HEK293 (cell line): Measurements from ENCODE around the gene RRP15.

Experiments
- CTCF ChIA-PET: fragments of 350-600 bp; formaldehyde crosslinking; extraction: SDS; loops from one replicate; lab custom pipeline; 2021; ENCODE audit warnings: antibody characterized with exemption; lab: Yijun Ruan, JAX
- POLR2A ChIA-PET: fragments of 300-600 bp; formaldehyde crosslinking; extraction: SDS; loops from one replicate; lab custom pipeline; 2020; ENCODE audit warnings: antibody characterized with exemption, inconsistent platforms; lab: Yijun Ruan, JAX
- H3K27ac ChIP-seq: fragments of 200-500 bp; sonication (Bioruptor generic); 2 replicates; pipeline ENCODE4 v1.5.1; 2014; ENCODE audit warnings: low read depth, low read length, control low read depth, inconsistent platforms; ENCODE audit errors: extremely low read depth
- H3K36me3 ChIP-seq, 2 experiments: fragments of 200-500 bp in 1 of 2; sonication (Bioruptor generic) in 1 of 2; 1 replicate in 1 of 2; 2 replicates in 1 of 2; pipeline ENCODE4 v1.5.1; 2014 to 2017; ENCODE audit warnings: inconsistent platforms in 2 of 2, low read length in 2 of 2; ENCODE audit not compliant: control insufficient read depth in 2 of 2, insufficient read depth in 1 of 2
- H3K4me1 ChIP-seq: fragments of 200-500 bp; sonication (Bioruptor generic); 2 replicates; pipeline ENCODE4 v1.5.1; 2014; ENCODE audit warnings: mild to moderate bottlenecking, low read length, inconsistent platforms; ENCODE audit not compliant: control insufficient read depth, insufficient read depth
- H3K4me3 ChIP-seq: 2 replicates; pipeline ENCODE4 v1.5.1; 2011; ENCODE audit warnings: low read depth, mild to moderate bottlenecking, control low read depth, low read length, moderate library complexity
- H3K9me3 ChIP-seq: fragments of 200-500 bp; sonication (Bioruptor generic); 2 replicates; pipeline ENCODE4 v1.5.1; 2014; ENCODE audit warnings: low read depth, low read length, inconsistent platforms; ENCODE audit not compliant: control insufficient read depth, insufficient read depth
- BCL11A ChIP-seq: fragments of 450-650 bp; formaldehyde crosslinking; IDR thresholded peaks from 2 replicates; pipeline ENCODE4 v1.5.1; 2016; ENCODE audit warnings: low read depth, missing biosample characterization, missing genetic modification characterization
- CTCF ChIP-seq: fragments of 450-650 bp; formaldehyde crosslinking; IDR thresholded peaks from 2 replicates; pipeline ENCODE4 v1.5.1; 2016; ENCODE audit warnings: missing biosample characterization, missing genetic modification characterization
- GLI4 ChIP-seq: fragments of 450-650 bp; formaldehyde crosslinking; IDR thresholded peaks from 2 replicates; pipeline ENCODE4 v1.5.1; 2016; ENCODE audit warnings: missing biosample characterization, missing genetic modification characterization
- KLF10 ChIP-seq: fragments of 450-650 bp; IDR thresholded peaks from 2 replicates; pipeline ENCODE4 v1.5.1; 2018; ENCODE audit warnings: missing biosample characterization, mild to moderate bottlenecking, missing genetic modification characterization
- MZF1 ChIP-seq: fragments of 450-650 bp; formaldehyde crosslinking; IDR thresholded peaks from 2 replicates; pipeline ENCODE4 v1.5.1; 2017; ENCODE audit warnings: missing biosample characterization, missing genetic modification characterization, borderline replicate concordance
- PRDM1 ChIP-seq: fragments of 450-650 bp; formaldehyde crosslinking; IDR thresholded peaks from 2 replicates; pipeline ENCODE4; 2016; ENCODE audit warnings: missing biosample characterization, missing genetic modification characterization
- ZBTB20 ChIP-seq: fragments of 450-650 bp; formaldehyde crosslinking; IDR thresholded peaks from 2 replicates; pipeline ENCODE4 v1.5.1; 2016; ENCODE audit warnings: missing biosample characterization, missing genetic modification characterization
- ZNF10 ChIP-seq: fragments of 450-650 bp; formaldehyde crosslinking; IDR thresholded peaks from 2 replicates; pipeline ENCODE4 v1.5.1; 2017; ENCODE audit warnings: missing biosample characterization, missing genetic modification characterization
- ZNF112 ChIP-seq: fragments of 450-650 bp; formaldehyde crosslinking; IDR thresholded peaks from 2 replicates; pipeline ENCODE4 v1.5.0; 2017; ENCODE audit warnings: missing biosample characterization, missing genetic modification characterization
- ZNF155 ChIP-seq: fragments of 450-650 bp; formaldehyde crosslinking; IDR thresholded peaks from 2 replicates; pipeline ENCODE4 v1.5.1; 2016; ENCODE audit warnings: missing biosample characterization, missing genetic modification characterization
- ZNF19 ChIP-seq: fragments of 450-650 bp; formaldehyde crosslinking; IDR thresholded peaks from 2 replicates; pipeline ENCODE4; 2016; ENCODE audit warnings: missing biosample characterization, missing genetic modification characterization, low read depth
- ZNF280C ChIP-seq: fragments of 450-650 bp; formaldehyde crosslinking; IDR thresholded peaks from 2 replicates; pipeline ENCODE4 v1.5.1; 2016; ENCODE audit warnings: missing biosample characterization, missing genetic modification characterization
- ZNF654 ChIP-seq: fragments of 450-650 bp; formaldehyde crosslinking; IDR thresholded peaks from 2 replicates; pipeline ENCODE4 v1.5.1; 2016; ENCODE audit warnings: low read depth, missing biosample characterization, missing genetic modification characterization
- ZNF792 ChIP-seq: fragments of 450-650 bp; formaldehyde crosslinking; IDR thresholded peaks from 2 replicates; pipeline ENCODE4 v1.5.1; 2016; ENCODE audit warnings: missing biosample characterization, missing genetic modification characterization
- TF ChIP-seq, protein P1 (sequence below): fragments of 450-650 bp; formaldehyde crosslinking; IDR thresholded peaks from 2 replicates; pipeline ENCODE4 v1.5.1; 2016; ENCODE audit warnings: missing biosample characterization, missing genetic modification characterization
- TF ChIP-seq, protein P2 (sequence below): fragments of 450-650 bp; IDR thresholded peaks from 2 replicates; pipeline ENCODE4 v1.5.1; 2018; ENCODE audit warnings: missing biosample characterization, mild to moderate bottlenecking, missing genetic modification characterization

Gene RRP15

DNA sequence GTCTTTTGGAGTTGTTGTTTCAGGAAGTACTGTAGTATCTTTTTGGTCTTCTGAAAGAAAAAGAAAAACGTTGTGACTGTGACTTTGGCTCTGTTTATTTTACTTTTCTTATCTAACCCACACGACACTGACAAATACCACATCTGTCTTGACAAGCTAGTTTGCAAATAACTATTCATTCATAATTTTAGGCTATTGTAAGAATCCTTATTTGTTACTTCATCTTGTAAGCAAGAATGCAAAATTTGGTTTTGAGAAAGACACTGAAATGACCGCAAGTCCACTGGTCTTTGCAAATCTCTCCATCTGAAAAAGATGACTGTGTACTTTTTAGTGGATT, 72.8 kb downstream of the RRP15 start:
- TF ChIP-seq GLI4 (tag by site-specific recombination) = no peak
- no peak for TF ChIP-seq ZNF155 (tag by site-specific recombination)
- no peak for TF ChIP-seq ZNF10
- TF ChIP-seq ZNF112 (tag by site-specific recombination) = no peak
- TF ChIP-seq ZNF280C (tag by site-specific recombination) = no peak
- TF ChIP-seq KLF10 = no peak
- TF ChIP-seq, protein P1, sequence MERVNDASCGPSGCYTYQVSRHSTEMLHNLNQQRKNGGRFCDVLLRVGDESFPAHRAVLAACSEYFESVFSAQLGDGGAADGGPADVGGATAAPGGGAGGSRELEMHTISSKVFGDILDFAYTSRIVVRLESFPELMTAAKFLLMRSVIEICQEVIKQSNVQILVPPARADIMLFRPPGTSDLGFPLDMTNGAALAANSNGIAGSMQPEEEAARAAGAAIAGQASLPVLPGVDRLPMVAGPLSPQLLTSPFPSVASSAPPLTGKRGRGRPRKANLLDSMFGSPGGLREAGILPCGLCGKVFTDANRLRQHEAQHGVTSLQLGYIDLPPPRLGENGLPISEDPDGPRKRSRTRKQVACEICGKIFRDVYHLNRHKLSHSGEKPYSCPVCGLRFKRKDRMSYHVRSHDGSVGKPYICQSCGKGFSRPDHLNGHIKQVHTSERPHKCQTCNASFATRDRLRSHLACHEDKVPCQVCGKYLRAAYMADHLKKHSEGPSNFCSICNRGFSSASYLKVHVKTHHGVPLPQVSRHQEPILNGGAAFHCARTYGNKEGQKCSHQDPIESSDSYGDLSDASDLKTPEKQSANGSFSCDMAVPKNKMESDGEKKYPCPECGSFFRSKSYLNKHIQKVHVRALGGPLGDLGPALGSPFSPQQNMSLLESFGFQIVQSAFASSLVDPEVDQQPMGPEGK = no peak
- TF ChIP-seq, protein P2, sequence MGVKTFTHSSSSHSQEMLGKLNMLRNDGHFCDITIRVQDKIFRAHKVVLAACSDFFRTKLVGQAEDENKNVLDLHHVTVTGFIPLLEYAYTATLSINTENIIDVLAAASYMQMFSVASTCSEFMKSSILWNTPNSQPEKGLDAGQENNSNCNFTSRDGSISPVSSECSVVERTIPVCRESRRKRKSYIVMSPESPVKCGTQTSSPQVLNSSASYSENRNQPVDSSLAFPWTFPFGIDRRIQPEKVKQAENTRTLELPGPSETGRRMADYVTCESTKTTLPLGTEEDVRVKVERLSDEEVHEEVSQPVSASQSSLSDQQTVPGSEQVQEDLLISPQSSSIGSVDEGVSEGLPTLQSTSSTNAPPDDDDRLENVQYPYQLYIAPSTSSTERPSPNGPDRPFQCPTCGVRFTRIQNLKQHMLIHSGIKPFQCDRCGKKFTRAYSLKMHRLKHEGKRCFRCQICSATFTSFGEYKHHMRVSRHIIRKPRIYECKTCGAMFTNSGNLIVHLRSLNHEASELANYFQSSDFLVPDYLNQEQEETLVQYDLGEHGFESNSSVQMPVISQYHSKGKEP (tag by site-specific recombination) = no peak
- CTCF ChIA-PET = interaction anchor here (0.6 kb wide), 1 partner anchor 26 kb away, joined by 3 read pairs; no protein-coding TSS in a partner anchor
- Histone ChIP-seq H3K4me1 (no peaks in the 10 kb centered on the region), H3K9me3 (no peaks in the 10 kb centered on the region), H3K36me3 (no peaks in the 10 kb centered on the region), H3K27ac (no peak overlapping the region), H3K4me3 (no peak overlapping the region)
- POLR2A ChIA-PET = no interaction called here

DNA sequence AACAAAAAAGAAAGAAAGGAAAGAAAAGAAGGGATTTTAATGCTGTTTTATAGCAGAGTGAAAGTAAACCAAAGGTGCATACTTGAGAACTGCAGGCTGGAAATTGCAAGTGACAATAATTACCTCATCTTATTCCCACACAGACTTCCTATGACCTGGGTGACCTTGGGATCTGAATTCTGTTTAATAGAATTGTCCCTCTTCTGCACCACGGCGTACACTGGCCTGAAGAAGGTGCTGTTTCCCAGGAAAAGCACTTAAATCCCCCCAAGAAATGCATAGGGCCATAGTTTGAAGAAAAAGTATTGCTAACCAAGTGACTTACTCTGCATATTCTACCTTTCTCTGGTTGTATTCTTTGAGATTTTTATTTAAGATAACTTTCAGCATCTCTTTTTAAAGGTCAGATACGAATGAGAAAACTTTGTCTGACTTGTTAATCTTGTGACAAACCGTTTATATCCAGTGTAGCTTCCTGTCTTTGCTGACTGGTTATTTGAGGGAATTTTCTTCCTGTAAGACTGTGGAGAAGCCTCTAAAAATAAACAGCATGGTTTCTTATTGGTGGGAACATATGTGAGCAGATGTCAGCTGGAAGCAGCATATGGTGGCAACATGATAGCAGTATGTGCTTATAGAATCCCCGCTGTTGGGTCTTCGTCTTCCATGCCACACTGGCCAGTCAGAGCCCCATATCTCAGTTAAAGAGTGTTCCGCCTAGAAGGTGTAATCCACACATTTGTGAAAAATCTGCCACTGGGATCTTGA, 76.4 kb downstream of the RRP15 start:
- H3K36me3 ChIP-seq = no peaks in the 10 kb centered on the region
- CTCF ChIA-PET = interaction anchor here (0.6 to 1.3 kb wide), 11 partner anchors 11 to 1021 kb away, joined by 3 to 6 read pairs (median 4); no protein-coding TSS in a partner anchor
- no peaks in the 10 kb centered on the region for H3K4me1 ChIP-seq
- H3K27ac ChIP-seq = no peak overlapping the region
- peak; percentile 68; the same call in 1 of the 2 replicates for TF ChIP-seq MZF1 (tag by site-specific recombination)
- TF ChIP-seq CTCF (tag by site-specific recombination) = peak; percentile 40; the same call in 1 of the 2 replicates
- peak; percentile 26; the same call in 1 of the 2 replicates for TF ChIP-seq PRDM1 (tag by site-specific recombination)
- TF ChIP-seq ZBTB20 = peak; percentile 16; the same call in 1 of the 2 replicates
- no peak for TF ChIP-seq ZNF19
- 0 out of 2 replicates have a peak, but pooled peaks have one; percentile 41 for TF ChIP-seq ZNF792 (tag by site-specific recombination)
- no peak for TF ChIP-seq BCL11A (tag by site-specific recombination)
- peak; percentile 60 for TF ChIP-seq ZNF654 (tag by site-specific recombination)
- POLR2A ChIA-PET = no interaction called here
- H3K9me3 ChIP-seq = no peaks in the 10 kb centered on the region
- H3K4me3 ChIP-seq = no peak overlapping the region
